A549 (cell line): ENCODE measurements around the gene OVAAL.

Experiments used
- CHD2 ChIP-seq: fragments of 150-350 bp; IDR thresholded peaks from 2 replicates; pipeline ENCODE4 v1.6.1; 2014; ENCODE audit warnings: low read length; ENCODE audit not compliant: partially characterized antibody
- CHD4 ChIP-seq: fragments of 200-600 bp; sonication (generic); IDR thresholded peaks from 2 replicates; pipeline ENCODE4 v1.6.1; 2016; ENCODE audit warnings: antibody characterized with exemption, mild to moderate bottlenecking, borderline replicate concordance
- CTCF ChIP-seq: fragments of >200 bp; sonication (Bioruptor Twin); formaldehyde crosslinking; IDR thresholded peaks from 3 replicates; pipeline ENCODE4 v1.5.1; 2016
- E2F6 ChIP-seq: IDR thresholded peaks from 2 replicates; pipeline ENCODE4 v1.6.1; 2012; ENCODE audit warnings: low read depth, borderline replicate concordance
- JUNB ChIP-seq: fragments of >200 bp; sonication (Bioruptor Twin); formaldehyde crosslinking; IDR thresholded peaks from 2 replicates; pipeline ENCODE4 v1.6.1; 2016
- KDM5A ChIP-seq: fragments of 200-600 bp; sonication (generic); IDR thresholded peaks from 2 replicates; pipeline ENCODE4 v1.6.1; 2016; ENCODE audit warnings: antibody characterized with exemption, mild to moderate bottlenecking
- MAX ChIP-seq: IDR thresholded peaks from 2 replicates; pipeline ENCODE4 v1.6.1; 2012
- MYC ChIP-seq: IDR thresholded peaks from 2 replicates; pipeline ENCODE4 v1.6.1; 2012; ENCODE audit warnings: mild to moderate bottlenecking, inconsistent platforms, low read length, improper control_type of control experiment, borderline replicate concordance
- POLR2A ChIP-seq: IDR thresholded peaks from 2 replicates; pipeline ENCODE4 v1.6.1; 2012; ENCODE audit warnings: mild to moderate bottlenecking, low read length
- RAD21 ChIP-seq, 2 experiments: fragments of >200 bp in 1 of 2; sonication (Bioruptor Twin) in 1 of 2; formaldehyde crosslinking in 1 of 2; IDR thresholded peaks in 1 of 2; conservative IDR thresholded peaks in 1 of 2; 2 replicates in 1 of 2; 3 replicates in 1 of 2; pipeline ENCODE4 v1.6.1; 2012 to 2018; ENCODE audit warnings: inconsistent platforms in 1 of 2

- no peak for TF ChIP-seq CTCF
- no peak for TF ChIP-seq JUNB
- TF ChIP-seq CHD4: no peak
- no peak for TF ChIP-seq MAX
- no peak for TF ChIP-seq POLR2A
- no peak for TF ChIP-seq MYC
- TF ChIP-seq RAD21 (conservative IDR thresholded peaks at IDR 0.05 in 1 of 2, IDR thresholded peaks at IDR 0.05 in 1 of 2): no peak
- no peak for TF ChIP-seq E2F6
- no peak for TF ChIP-seq KDM5A
- no peak for TF ChIP-seq CHD2
These were observed 3.4 kb upstream of the OVAAL start for GRCh38 chr1:180555411-180555810.
